ENCODE results near the gene ABCB9.

DNA sequence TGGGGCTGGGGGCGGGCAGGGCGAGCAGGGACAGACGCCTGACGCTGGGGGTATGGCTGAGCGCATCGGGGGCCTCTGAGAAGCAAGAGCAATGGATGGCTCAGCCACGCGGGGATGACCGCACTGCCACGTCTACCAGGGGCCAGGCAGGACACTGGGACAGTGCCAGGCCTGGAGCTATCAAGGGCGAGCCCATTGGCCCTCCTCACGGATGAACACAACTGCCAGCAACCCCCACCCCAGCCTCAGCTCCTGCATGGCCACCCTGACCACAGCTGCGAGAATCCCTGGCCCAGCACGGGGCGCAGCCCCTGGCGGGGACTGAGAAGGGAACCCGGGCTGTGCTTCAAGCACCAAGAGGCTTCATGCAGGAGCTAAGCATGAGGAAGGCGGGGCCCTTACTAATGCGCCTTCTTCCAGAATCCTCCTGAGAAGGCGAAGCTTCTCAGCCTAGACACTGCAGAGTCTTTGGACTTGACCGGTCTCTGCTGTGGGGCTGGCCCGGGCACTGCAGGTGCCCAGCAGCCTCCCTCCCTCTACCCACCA lies 23.7 kb upstream of the ABCB9 start:
- TF ChIP-seq CTCF (IDR thresholded peaks at IDR 0.05) (no peak), POLR2AphosphoS5 (IDR thresholded peaks at IDR 0.05) (no peak), POLR2A (IDR thresholded peaks at IDR 0.05) (no peak), EP300 (IDR thresholded peaks at IDR 0.05) (no peak)

Measured in suprapubic skin (tissue), 4 donors.